K562 (cell line): Measurements from ENCODE around the gene CDHR2. TPM values are rescaled to one million over a fixed set of nuclear protein-coding genes. Genes with fewer than 3 reads are reported as not detected.

Experiments used
- ATAC-seq: fragments of 200-7000 bp; cut with Tn5 transposase; 3 replicates; pipeline ENCODE4 v1.9.1; 2020; ENCODE audit warnings: moderate library complexity
- BruUV-seq: library from RNA; stranded (reverse); fragments of 400-500 nt; replicated peaks from 2 replicates; lab custom pipeline; 2021; lab: Mats Ljungman, UMichigan
- CTCF ChIA-PET: fragments of 300-600 bp; formaldehyde crosslinking; extraction: SDS; loops from one replicate; lab custom pipeline; 2021; ENCODE audit warnings: low intra/inter-chr PET ratio; lab: Yijun Ruan, JAX
- POLR2A ChIA-PET: fragments of 300-600, 350-650 bp; sonication (Branson Sonifier 250); formaldehyde crosslinking; extraction: SDS; loops from one replicate; lab custom pipeline; 2021; ENCODE audit warnings: antibody characterized with exemption, inconsistent platforms; lab: Yijun Ruan, JAX
- DNase-seq, 4 experiments: peaks; one replicate each; pipeline versions ENCODE4 v3.0.0 to v3.0.0-alpha.2; 2011 to 2018; ENCODE audit warnings: low spot score in 3 of 4, mixed read lengths in 3 of 4; ENCODE audit errors: extremely low read depth in 1 of 4
- FAIRE-seq: peaks from 2 replicates; lab custom pipeline; 2011; peaks lifted over from hg19 to GRCh38; lab: Jason Lieb, UNC
- H2AFZ ChIP-seq: 2 replicates; pipeline ENCODE4 v1.6.0; 2011; ENCODE audit warnings: low read depth, low read length, control low read depth, inconsistent platforms
- H3K27ac ChIP-seq: fragments of 200-600 bp; 3 replicates; pipeline ENCODE4 v1.8.0; 2011; ENCODE audit warnings: low read depth, mild to moderate bottlenecking, control low read depth, inconsistent platforms, low read length, moderate library complexity, mixed read lengths; ENCODE audit errors: extremely low read depth
- H3K27me3 ChIP-seq, 2 experiments: fragments of 300-600 bp in 1 of 2; 2 replicates in 1 of 2; 3 replicates in 1 of 2; pipeline versions ENCODE4 v1.6.0 to v1.8.0; 2011; ENCODE audit warnings: inconsistent platforms in 2 of 2, low read length in 2 of 2, mild to moderate bottlenecking in 1 of 2, mixed read lengths in 1 of 2, moderate library complexity in 1 of 2; ENCODE audit not compliant: control insufficient read depth in 2 of 2, insufficient read depth in 2 of 2
- H3K36me3 ChIP-seq: fragments of 300-600 bp; 3 replicates; pipeline ENCODE4 v1.8.0; 2011; ENCODE audit warnings: mild to moderate bottlenecking, low read length, inconsistent platforms; ENCODE audit not compliant: control insufficient read depth, insufficient read depth
- H3K4me1 ChIP-seq, 2 experiments: fragments of 200-600 bp in 1 of 2; replicated peaks in 1 of 2; 2 replicates in 1 of 2; 3 replicates in 1 of 2; pipeline versions ENCODE4 v1.5.1 to v1.8.0; 2011; ENCODE audit warnings: inconsistent platforms in 2 of 2, low read length in 2 of 2, mild to moderate bottlenecking in 1 of 2, mixed read lengths in 1 of 2, moderate library complexity in 1 of 2; ENCODE audit not compliant: control insufficient read depth in 2 of 2, insufficient read depth in 2 of 2
- H3K4me2 ChIP-seq: 2 replicates; pipeline ENCODE4 v1.6.1; 2011; ENCODE audit warnings: low read length, control low read depth, inconsistent platforms, mixed read lengths; ENCODE audit not compliant: insufficient read depth
- H3K4me3 ChIP-seq: fragments of 200-600 bp; sonication (generic), shearing (Covaris generic); 2 replicates; pipeline ENCODE4 v1.5.1; 2016; ENCODE audit warnings: control low read depth, inconsistent platforms
- H3K79me2 ChIP-seq: fragments of 200-600 bp; 3 replicates; pipeline ENCODE4 v1.8.0; 2011; ENCODE audit warnings: low read length, inconsistent platforms; ENCODE audit not compliant: control insufficient read depth, insufficient read depth
- H3K9ac ChIP-seq, 2 experiments: 2 replicates each; pipeline versions ENCODE4 v1.6.0 to v1.6.1; 2011; ENCODE audit warnings: low read depth in 2 of 2, low read length in 2 of 2, control low read depth in 1 of 2, inconsistent platforms in 1 of 2, mild to moderate bottlenecking in 1 of 2, mixed read lengths in 1 of 2; ENCODE audit not compliant: insufficient read depth in 1 of 2
- H3K9me1 ChIP-seq: one replicate; pipeline ENCODE4 v1.6.0; 2011; ENCODE audit warnings: inconsistent platforms, mild to moderate bottlenecking, low read length, moderate library complexity; ENCODE audit not compliant: control insufficient read depth, insufficient read depth
- H3K9me3 ChIP-seq: replicated peaks from 2 replicates; pipeline ENCODE4 v1.5.1; 2011; ENCODE audit warnings: low read depth, low read length, inconsistent platforms; ENCODE audit not compliant: control insufficient read depth, insufficient read depth
- H4K20me1 ChIP-seq: replicated peaks from 2 replicates; pipeline ENCODE4 v1.6.1; 2011; ENCODE audit warnings: low read length, inconsistent platforms, mixed read lengths; ENCODE audit not compliant: control insufficient read depth, insufficient read depth
- CTBP1 ChIP-seq: fragments of 450-650 bp; IDR thresholded peaks from 2 replicates; pipeline ENCODE4 v1.6.1; 2016; ENCODE audit warnings: borderline replicate concordance
- DDX20 ChIP-seq: fragments of 450-650 bp; IDR thresholded peaks from 2 replicates; pipeline ENCODE4 v1.6.1; 2016; ENCODE audit warnings: missing genetic modification characterization, low read depth, mild to moderate bottlenecking, missing compliant biosample characterization, moderate library complexity
- HNRNPUL1 ChIP-seq: fragments of 200-400 bp; formaldehyde crosslinking; IDR thresholded peaks from 2 replicates; pipeline ENCODE4 v1.6.1; 2017; ENCODE audit warnings: low read length
- MTA1 ChIP-seq: fragments of 450-650 bp; IDR thresholded peaks from 2 replicates; pipeline ENCODE4 v1.6.1; 2017; ENCODE audit warnings: borderline replicate concordance
- NFRKB ChIP-seq: fragments of 450-650 bp; IDR thresholded peaks from 2 replicates; pipeline ENCODE4 v1.6.1; 2016; ENCODE audit warnings: low read depth
- RBFOX2 ChIP-seq: fragments of 200-400 bp; formaldehyde crosslinking; IDR thresholded peaks from 2 replicates; pipeline ENCODE4 v1.6.1; 2017; ENCODE audit warnings: low read depth, mild to moderate bottlenecking, low read length, moderate library complexity
- RFX7 ChIP-seq: fragments of 250-450 bp; sonication (Bioruptor Pico); IDR thresholded peaks from 2 replicates; pipeline ENCODE4 v1.5.1; 2021; ENCODE audit warnings: mild to moderate bottlenecking
- RUNX1 ChIP-seq: sonication (generic); IDR thresholded peaks from 2 replicates; pipeline ENCODE4 v1.6.1; 2016; ENCODE audit warnings: antibody characterized with exemption, low read depth
- TEAD4 ChIP-seq, 2 experiments: sonication (generic) in 1 of 2; formaldehyde crosslinking in 1 of 2; IDR thresholded peaks; 2 replicates each; pipeline versions ENCODE4 v1.6.1 to v1.8.0; 2012 to 2022; ENCODE audit warnings: borderline replicate concordance in 1 of 2, inconsistent platforms in 1 of 2, low read length in 1 of 2, mild to moderate bottlenecking in 1 of 2, missing genetic modification reagents in 1 of 2
- TOE1 ChIP-seq, 2 experiments: fragments of 450-650 bp in 1 of 2; sonication (generic) in 1 of 2; formaldehyde crosslinking in 1 of 2; IDR thresholded peaks; 2 replicates each; pipeline versions ENCODE4 v1.7.1 to v1.8.0; 2016 to 2022; ENCODE audit warnings: borderline replicate concordance in 2 of 2, mild to moderate bottlenecking in 2 of 2, antibody characterized with exemption in 1 of 2, inconsistent platforms in 1 of 2, low read depth in 1 of 2, missing genetic modification reagents in 1 of 2, moderate library complexity in 1 of 2
- WGBS: fragments of 100-300 bp; shearing (Covaris generic); methylation state at CpG from one replicate; pipeline ENCODE4 v1.1.6; 2016; ENCODE audit warnings: low coverage, mixed read lengths; ENCODE audit not compliant: insufficient coverage; ENCODE audit errors: missing lambda C conversion rate; 5-methylcytosine and 5-hydroxymethylcytosine counted together
- in situ Hi-C: fragments of 300-500 bp; cut with MboI; formaldehyde crosslinking; loops from 4 replicates; pipeline ENCODE4 v1.15.0; 2018; ENCODE audit warnings: inconsistent platforms, mixed read lengths
- intact Hi-C: fragments of 100-400 bp; cut with micrococcal nuclease; formaldehyde crosslinking; loops from 2 replicates; pipeline ENCODE4 v1.14.2; 2022
- polyA plus RNA-seq, 8 experiments: library from polyadenylated mRNA; depleted of rRNA in 4 of 8; stranded (reverse) in 5 of 8; unstranded in 3 of 8; fragments of >200 nt; fragmentation: Nextera tagmentation in 2 of 8; fragmentation: Illumina TruSeq in 1 of 8; extraction: Ambion mirVana in 2 of 8; extraction: Trizol in 1 of 8; gene quantifications; 2 replicates each; pipeline versions ENCODE4 v1.2.1 to v1.2.3, GENCODE V29; 2011 to 2014; ENCODE audit warnings: inconsistent platforms in 1 of 8, missing spikeins in 1 of 8
- total RNA-seq, 7 experiments: library from RNA; depleted of rRNA in 6 of 7; stranded (reverse); fragments of >200 nt in 6 of 7; fragmentation: Illumina TruSeq in 2 of 7; extraction: Trizol in 2 of 7; gene quantifications; 2 replicates each; pipeline versions ENCODE4 v1.2.1 to v1.2.3, GENCODE V29; 2011 to 2021; ENCODE audit warnings: low replicate concordance in 1 of 7
- TF ChIP-seq, protein P1 (sequence below), 2 experiments: fragments of 450-650 bp; conservative IDR thresholded peaks; 2 replicates each; pipeline ENCODE4 v1.6.1; 2017; ENCODE audit warnings: mild to moderate bottlenecking in 2 of 2, moderate library complexity in 2 of 2
- TF ChIP-seq, protein P2 (sequence below): fragments of 200-400 bp; formaldehyde crosslinking; IDR thresholded peaks from 2 replicates; pipeline ENCODE4 v1.6.1; 2017; ENCODE audit warnings: mild to moderate bottlenecking, low read depth, low read length, moderate library complexity
- TF ChIP-seq, protein P3 (sequence below), 2 experiments: IDR thresholded peaks; 2 replicates each; pipeline ENCODE4 v1.6.1; 2011; ENCODE audit warnings: borderline replicate concordance in 1 of 2, control low read depth in 1 of 2, low read depth in 1 of 2, low read length in 1 of 2, mild to moderate bottlenecking in 1 of 2, mixed read lengths in 1 of 2, moderate library complexity in 1 of 2; ENCODE audit not compliant: insufficient read depth in 1 of 2, insufficient read length in 1 of 2, poor library complexity in 1 of 2, severe bottlenecking in 1 of 2; ENCODE audit errors: extremely low read depth in 1 of 2

The CDHR2 gene
- total and polyA plus RNA-seq, 9 of the 15 experiments (the other 6 are each of a cell fraction or from before 2014, with no cell fraction given), result 0.01 to 0.62 (median 0.09) TPM; not detected in 2

- 0 out of 2 replicates have a peak, but pooled peaks have one; percentile 7 for TF ChIP-seq TEAD4 (IDR thresholded peaks at IDR 0.05; ENCODE audit: low read length)
- no peak for TF ChIP-seq TEAD4 (CRISPR knock-in tag; IDR thresholded peaks at IDR 0.05; ENCODE audit: borderline replicate concordance)
These were observed 29.3 kb downstream of the CDHR2 start (continued) for GRCh38 chr5:176578391-176578808.

GRCh38 chr5:176579323-176579722 is 30.2 kb downstream of the CDHR2 start:
- no peaks in the 10 kb centered on the region for H3K79me2 ChIP-seq
- no peaks in the 10 kb centered on the region for H3K9me1 ChIP-seq
- intact Hi-C loops, result loop anchor here (10.0 kb wide), 1 partner anchor 65 kb away; the partner anchor contains the start of gene TSPAN17
- H3K9ac ChIP-seq, result 0 out of 4 replicates have a peak overlapping the region, but pooled peaks of 1 of the 2 experiments have one; percentile 68
- no peak overlapping the region for H2AFZ ChIP-seq
- no peaks in the 10 kb centered on the region for H4K20me1 ChIP-seq
- 7% methylated on average over 4 of the region's 4 CpGs for WGBS
- H3K27me3 ChIP-seq, result peaks cover 9 to 37% of the 10 kb centered on the region in 2 experiments; a peak in 4 of 5 replicates
- no peak overlapping the region for H3K4me2 ChIP-seq
- H3K27ac ChIP-seq, result no peak overlapping the region
- no peak overlapping the region for H3K4me3 ChIP-seq
- no TSS peak for BruUV-seq
- no peak for ATAC-seq
- in situ Hi-C loops, result loop anchor here (25.0 kb wide), 1 partner anchor 842 kb away; no protein-coding TSS in a partner anchor
- peaks cover 0 to 32% of the 10 kb centered on the region in 2 experiments; a peak in 3 of 5 replicates for H3K4me1 ChIP-seq
- H3K9me3 ChIP-seq, result no peaks in the 10 kb centered on the region
- no peaks in the 10 kb centered on the region for H3K36me3 ChIP-seq
- no peak for DNase-seq
- FAIRE-seq, result no peak
- CTCF ChIA-PET, result no interaction called here
- POLR2A ChIA-PET, result interaction anchor here (0.6 to 0.8 kb wide), 3 partner anchors 10 to 532 kb away, joined by 3 to 4 read pairs (median 4); no protein-coding TSS in a partner anchor
- TF ChIP-seq, protein P1, sequence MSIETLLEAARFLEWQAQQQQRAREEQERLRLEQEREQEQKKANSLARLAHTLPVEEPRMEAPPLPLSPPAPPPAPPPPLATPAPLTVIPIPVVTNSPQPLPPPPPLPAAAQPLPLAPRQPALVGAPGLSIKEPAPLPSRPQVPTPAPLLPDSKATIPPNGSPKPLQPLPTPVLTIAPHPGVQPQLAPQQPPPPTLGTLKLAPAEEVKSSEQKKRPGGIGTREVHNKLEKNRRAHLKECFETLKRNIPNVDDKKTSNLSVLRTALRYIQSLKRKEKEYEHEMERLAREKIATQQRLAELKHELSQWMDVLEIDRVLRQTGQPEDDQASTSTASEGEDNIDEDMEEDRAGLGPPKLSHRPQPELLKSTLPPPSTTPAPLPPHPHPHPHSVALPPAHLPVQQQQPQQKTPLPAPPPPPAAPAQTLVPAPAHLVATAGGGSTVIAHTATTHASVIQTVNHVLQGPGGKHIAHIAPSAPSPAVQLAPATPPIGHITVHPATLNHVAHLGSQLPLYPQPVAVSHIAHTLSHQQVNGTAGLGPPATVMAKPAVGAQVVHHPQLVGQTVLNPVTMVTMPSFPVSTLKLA (conservative IDR thresholded peaks at IDR 0.05), result no peak
- TF ChIP-seq NFRKB (no peak), RUNX1 (no peak), MTA1 (no peak), DDX20 (tag) (no peak), HNRNPUL1 (no peak), RFX7 (CRISPR knock-in tag) (no peak), CTBP1 (no peak), RBFOX2 (no peak), TOE1 (IDR thresholded peaks at IDR 0.05; ENCODE audit: borderline replicate concordance) (no peak), TOE1 (CRISPR knock-in tag; IDR thresholded peaks at IDR 0.05; ENCODE audit: borderline replicate concordance, low read depth) (no peak)
- TF ChIP-seq, protein P2, sequence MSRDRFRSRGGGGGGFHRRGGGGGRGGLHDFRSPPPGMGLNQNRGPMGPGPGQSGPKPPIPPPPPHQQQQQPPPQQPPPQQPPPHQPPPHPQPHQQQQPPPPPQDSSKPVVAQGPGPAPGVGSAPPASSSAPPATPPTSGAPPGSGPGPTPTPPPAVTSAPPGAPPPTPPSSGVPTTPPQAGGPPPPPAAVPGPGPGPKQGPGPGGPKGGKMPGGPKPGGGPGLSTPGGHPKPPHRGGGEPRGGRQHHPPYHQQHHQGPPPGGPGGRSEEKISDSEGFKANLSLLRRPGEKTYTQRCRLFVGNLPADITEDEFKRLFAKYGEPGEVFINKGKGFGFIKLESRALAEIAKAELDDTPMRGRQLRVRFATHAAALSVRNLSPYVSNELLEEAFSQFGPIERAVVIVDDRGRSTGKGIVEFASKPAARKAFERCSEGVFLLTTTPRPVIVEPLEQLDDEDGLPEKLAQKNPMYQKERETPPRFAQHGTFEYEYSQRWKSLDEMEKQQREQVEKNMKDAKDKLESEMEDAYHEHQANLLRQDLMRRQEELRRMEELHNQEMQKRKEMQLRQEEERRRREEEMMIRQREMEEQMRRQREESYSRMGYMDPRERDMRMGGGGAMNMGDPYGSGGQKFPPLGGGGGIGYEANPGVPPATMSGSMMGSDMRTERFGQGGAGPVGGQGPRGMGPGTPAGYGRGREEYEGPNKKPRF, result no peak
- TF ChIP-seq, protein P3, sequence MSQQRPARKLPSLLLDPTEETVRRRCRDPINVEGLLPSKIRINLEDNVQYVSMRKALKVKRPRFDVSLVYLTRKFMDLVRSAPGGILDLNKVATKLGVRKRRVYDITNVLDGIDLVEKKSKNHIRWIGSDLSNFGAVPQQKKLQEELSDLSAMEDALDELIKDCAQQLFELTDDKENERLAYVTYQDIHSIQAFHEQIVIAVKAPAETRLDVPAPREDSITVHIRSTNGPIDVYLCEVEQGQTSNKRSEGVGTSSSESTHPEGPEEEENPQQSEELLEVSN (IDR thresholded peaks at IDR 0.05; ENCODE audit: borderline replicate concordance in 1 of 2, extremely low read depth in 1 of 2, insufficient read depth in 1 of 2, insufficient read length in 1 of 2, low read depth in 1 of 2, low read length in 1 of 2, poor library complexity in 1 of 2, severe bottlenecking in 1 of 2), result no peak
